Heart left ventricle (tissue), 16 donors: ENCODE measurements around the gene GNB4. TPM values are rescaled to one million over a fixed set of nuclear protein-coding genes. Genes with fewer than 3 reads are reported as not detected.

Source experiments
- ATAC-seq, 4 donors: fragments of 200-7000 bp; cut with Tn5 transposase; one replicate each; pipeline ENCODE4 v1.9.1; 2020 to 2022; ENCODE audit warnings: moderate library complexity in 4 of 4, mild to moderate bottlenecking in 3 of 4, moderate number of reproducible peaks in 1 of 4
- DNase-seq, 5 donors: peaks; one replicate each; pipeline ENCODE4 v3.0.0-alpha.2; 2020
- H3K27ac ChIP-seq, 12 donors: fragments of 200-600 bp; sonication (generic) in 4 of 12; one replicate each; pipeline versions ENCODE4 v1.5.0 to v1.8.0; 2016 to 2022; ENCODE audit warnings: mild to moderate bottlenecking in 2 of 12
- H3K27me3 ChIP-seq, 9 donors: fragments of 200-600 bp; sonication (generic) in 2 of 9; one replicate each; pipeline versions ENCODE4 v1.5.1 to v1.8.0; 2016 to 2022; ENCODE audit warnings: mild to moderate bottlenecking in 3 of 9
- H3K36me3 ChIP-seq, 9 donors: fragments of 200-600 bp; sonication (generic) in 2 of 9; one replicate each; pipeline versions ENCODE4 v1.5.0 to v1.8.0; 2018 to 2022; ENCODE audit warnings: mild to moderate bottlenecking in 2 of 9
- H3K4me1 ChIP-seq, 12 donors: fragments of 200-600 bp; sonication (generic) in 4 of 12; one replicate each; pipeline versions ENCODE4 v1.5.0 to v1.8.0; 2016 to 2022; ENCODE audit warnings: mild to moderate bottlenecking in 3 of 12
- H3K4me3 ChIP-seq, 12 donors: fragments of 200-600 bp; sonication (generic) in 4 of 12; one replicate each; pipeline versions ENCODE4 v1.5.0 to v1.8.0; 2017 to 2022; ENCODE audit warnings: mild to moderate bottlenecking in 9 of 12, moderate library complexity in 4 of 12
- H3K9me3 ChIP-seq, 12 donors: fragments of 200-600 bp; sonication (generic) in 4 of 12; one replicate each; pipeline versions ENCODE4 v1.5.0 to v1.8.0; 2016 to 2022; ENCODE audit warnings: mild to moderate bottlenecking in 1 of 12
- POLR2A ChIP-seq, 2 donors: fragments of 450-650 bp; IDR thresholded peaks; one replicate each; pipeline ENCODE4 v1.6.1; 2017; ENCODE audit warnings: antibody characterized with exemption in 2 of 2, mild to moderate bottlenecking in 2 of 2, moderate library complexity in 2 of 2
- WGBS, 4 donors: extraction: QIAGEN DNeasy Blood & Tissue Kit in 2 of 4; methylation state at CpG; one replicate each; pipeline versions ENCODE4 v1.1.5 to v1.1.7; 2013 to 2018; 5-methylcytosine and 5-hydroxymethylcytosine counted together
- intact Hi-C, 10 donors: fragments of 100-400 bp; cut with DNase I; formaldehyde crosslinking; loops; one replicate each; pipeline versions ENCODE4 v1.11.1 to v1.14.2; 2022
- long read RNA-seq, 3 donors: library from polyadenylated mRNA; unstranded; transcript quantifications; one replicate each; pipeline ENCODE4 v2.0.0, GENCODE V29; 2020 to 2021
- polyA plus RNA-seq, 2 donors: library from polyadenylated mRNA; stranded (reverse); fragments of 200-250 nt; gene quantifications; one replicate each; pipeline ENCODE4 v1.2.3, GENCODE V29; 2013
- total RNA-seq, 9 donors: library from RNA; depleted of rRNA in 2 of 9; stranded (reverse); fragments of >200 nt in 2 of 9; fragmentation: NEBNext Ultra II Directional in 3 of 9; extraction: Animal tissue kit (Norgen Biotek cat#: 25700) in 3 of 9; gene quantifications; one replicate each; pipeline versions ENCODE4 v1.1.0 to v1.2.4, GENCODE V29; 2016 to 2023
- TF ChIP-seq, protein P1 (sequence below), 12 donors: fragments of 200-600 bp; sonication (generic) in 4 of 12; IDR thresholded peaks; one replicate each; pipeline versions ENCODE4 v1.5.0 to v1.8.0; 2018 to 2022; ENCODE audit warnings: antibody characterized with exemption in 12 of 12, mild to moderate bottlenecking in 5 of 12
- donor health status: ischemic (EF 13 %, LVEDD 7.1; RV severe dilation, severe dysfunction).
- donor health status: healthy with polysubstance abuse.
- donor health status: DM: no; HTN: yes; CAD: no.
- donor health status: DM: no; HTN: no; CAD: no.
- donor health status: ischemic (EF 25% LVEDD 6.9; RV normal size, moderate dysfunction).
- donor health status: ischemic (EF 25% LVEDD 5.7; RV mildly dilated, moderate dysfunction).
- donor health status: healthy.
- donor health status: DM: yes; HTN: yes; CAD: no.
- donor health status: ischemic (EF 35%, LVEDD 5.7; RV mildly dilated, moderate dysfunction).
- donor health status: nonischemic (EF 11% LVEDD 7.7; RV severe dilation, severe dysfunction).
- donor health status: DM: yes; HTN: yes; CAD: no.
- donor health status: PGD.
- donor health status: ischemic (EF 29% LVEDD 5.4; RV normal size, mild dysfunction).
- donor health status: nonischemic (EF 23%, LVEDD 6.1; RV moderate dilation, normal function).

Gene GNB4
- total RNA-seq = 10 to 100 TPM in 8 of 9 donors, 1 to 10 TPM in 1; 7.2 to 75.1 (median 12.5) TPM
- polyA plus RNA-seq = 10 to 100 TPM in 1 of 2 donors, 1 to 10 TPM in 1; 6.1 to 15.3 TPM
- long read RNA-seq, donor 1, full-length matches to known transcripts = 4 of 14 reads
- long read RNA-seq, donor 1, partial matches to known transcripts = 4 of 14 reads
- long read RNA-seq, donor 1, other reads (novel, unspliced or antisense) = 6 of 14 reads
- long read RNA-seq, donor 2, full-length matches to known transcripts = 120 of 157 reads
- long read RNA-seq, donor 2, partial matches to known transcripts = 8 of 157 reads
- long read RNA-seq, donor 2, other reads (novel, unspliced or antisense) = 29 of 157 reads
- long read RNA-seq, donor 3, full-length matches to known transcripts = 12 of 17 reads
- long read RNA-seq, donor 3, partial matches to known transcripts = 1 of 17 reads
- long read RNA-seq, donor 3, other reads (novel, unspliced or antisense) = 4 of 17 reads

- Histone ChIP-seq H3K9me3 (no peaks in the 10 kb centered on the region), H3K4me3 (peak within 1 kb of the TSS; percentile 43 to 86 (median 82)), H3K4me1 (peaks cover 7 to 50% (median 30%) of the 10 kb centered on the region in 12 donors), H3K36me3 (no peaks in the 10 kb centered on the region), H3K27ac (peak within 1 kb of the TSS; percentile 82 to 97 (median 94)), H3K27me3 (no peaks in the 10 kb centered on the region)
- DNase-seq (peak; percentile 87 to 91 (median 89)), ATAC-seq (peak; percentile 78 to 96 (median 86))
- peak in 1 of 2 donors; percentile 65 for TF ChIP-seq POLR2A (IDR thresholded peaks at IDR 0.05)
- TF ChIP-seq, protein P1, sequence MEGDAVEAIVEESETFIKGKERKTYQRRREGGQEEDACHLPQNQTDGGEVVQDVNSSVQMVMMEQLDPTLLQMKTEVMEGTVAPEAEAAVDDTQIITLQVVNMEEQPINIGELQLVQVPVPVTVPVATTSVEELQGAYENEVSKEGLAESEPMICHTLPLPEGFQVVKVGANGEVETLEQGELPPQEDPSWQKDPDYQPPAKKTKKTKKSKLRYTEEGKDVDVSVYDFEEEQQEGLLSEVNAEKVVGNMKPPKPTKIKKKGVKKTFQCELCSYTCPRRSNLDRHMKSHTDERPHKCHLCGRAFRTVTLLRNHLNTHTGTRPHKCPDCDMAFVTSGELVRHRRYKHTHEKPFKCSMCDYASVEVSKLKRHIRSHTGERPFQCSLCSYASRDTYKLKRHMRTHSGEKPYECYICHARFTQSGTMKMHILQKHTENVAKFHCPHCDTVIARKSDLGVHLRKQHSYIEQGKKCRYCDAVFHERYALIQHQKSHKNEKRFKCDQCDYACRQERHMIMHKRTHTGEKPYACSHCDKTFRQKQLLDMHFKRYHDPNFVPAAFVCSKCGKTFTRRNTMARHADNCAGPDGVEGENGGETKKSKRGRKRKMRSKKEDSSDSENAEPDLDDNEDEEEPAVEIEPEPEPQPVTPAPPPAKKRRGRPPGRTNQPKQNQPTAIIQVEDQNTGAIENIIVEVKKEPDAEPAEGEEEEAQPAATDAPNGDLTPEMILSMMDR (IDR thresholded peaks at IDR 0.05) = no peak
- intact Hi-C loops = loop anchor here in 3 of 10 donors (2.0 to 10.0 kb wide), 4 partner anchors 73 to 107 kb away; partner anchors contain the start of gene MFN1 (in 1 of the 3)
- WGBS, 4 donors = 4 to 33% (median 15%) methylated on average over 20 to 90 of the region's 90 CpGs
These were observed at the start of gene GNB4 for GRCh38 chr3:179451265-179452175. TSS of gene GNB4 (minus strand) at chr3:179451470. CDS start at chr3:179426200, 25,270 bp downstream.

GRCh38 chr3:179495483-179495882 lies 44.2 kb upstream of the GNB4 start:
- Histone ChIP-seq H3K4me1 (no peaks in the 10 kb centered on the region), H3K27ac (no peak overlapping the region), H3K9me3 (peaks cover 0 to 81% (median 42%) of the 10 kb centered on the region in 12 donors), H3K27me3 (no peaks in the 10 kb centered on the region), H3K36me3 (no peaks in the 10 kb centered on the region), H3K4me3 (no peak overlapping the region)
- intact Hi-C loops = no loop called here
- DNase-seq = no peak
- ATAC-seq = no peak
- TF ChIP-seq POLR2A (IDR thresholded peaks at IDR 0.05) = no peak
- TF ChIP-seq, protein P1 (IDR thresholded peaks at IDR 0.05) = no peak

DNA sequence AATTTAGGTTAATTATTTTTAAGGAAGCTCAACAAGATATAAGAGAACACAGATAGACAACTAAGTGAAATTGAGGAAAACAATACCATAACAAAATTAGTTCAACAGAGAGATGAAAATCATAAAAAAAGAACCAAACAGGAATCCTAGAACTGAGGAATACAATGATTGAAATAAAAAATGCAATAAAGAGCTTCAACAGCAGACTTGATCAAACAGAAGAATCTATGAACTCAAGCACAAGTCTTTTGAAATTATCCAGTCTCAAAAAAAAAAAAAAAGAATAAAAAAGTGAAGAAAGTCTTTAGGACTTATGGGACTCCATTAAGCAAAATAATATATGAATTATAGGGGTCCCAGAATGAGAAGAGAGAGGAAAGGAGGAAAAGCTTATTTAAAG lies 42.0 kb upstream of the GNB4 start:
- no peaks in the 10 kb centered on the region for H3K36me3 ChIP-seq
- TF ChIP-seq POLR2A (IDR thresholded peaks at IDR 0.05) = no peak
- TF ChIP-seq, protein P1 (IDR thresholded peaks at IDR 0.05) = no peak
- H3K4me1 ChIP-seq = no peaks in the 10 kb centered on the region
- H3K9me3 ChIP-seq = peaks cover 0 to 76% (median 42%) of the 10 kb centered on the region in 12 donors
- intact Hi-C loops = no loop called here
- H3K4me3 ChIP-seq = no peak overlapping the region
- no peak for ATAC-seq
- no peaks in the 10 kb centered on the region for H3K27me3 ChIP-seq
- H3K27ac ChIP-seq = no peak overlapping the region
- no peak for DNase-seq

DNA sequence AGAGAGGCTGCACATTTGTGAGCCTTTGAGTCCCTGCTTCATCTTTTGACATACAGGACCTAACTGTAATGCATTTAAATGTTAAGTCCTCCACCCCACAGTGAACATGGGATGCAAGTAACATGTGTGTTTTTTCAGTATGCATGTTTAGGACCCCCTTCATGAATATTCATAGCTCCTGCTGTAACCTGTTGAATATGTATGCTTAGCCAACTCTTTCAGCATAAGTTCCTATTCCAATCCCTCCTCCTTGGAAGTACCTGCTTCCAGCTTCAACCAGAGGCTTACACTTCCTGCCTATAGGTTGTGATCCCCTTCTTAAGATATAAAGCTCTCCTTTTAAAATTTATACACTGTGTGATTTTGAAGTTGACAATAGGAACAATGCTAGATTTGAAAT lies 36.9 kb upstream of the GNB4 start:
- ATAC-seq = no peak
- intact Hi-C loops = no loop called here

More for the DNA sequence above, 36.9 kb upstream of the GNB4 start:
- Histone ChIP-seq H3K4me3 (no peak overlapping the region), H3K9me3 (peaks cover 0 to 32% (median 8%) of the 10 kb centered on the region in 12 donors), H3K27me3 (no peaks in the 10 kb centered on the region), H3K36me3 (no peaks in the 10 kb centered on the region), H3K4me1 (peaks cover 0 to 3% (median 0%) of the 10 kb centered on the region in 12 donors), H3K27ac (no peak overlapping the region)
- no peak for DNase-seq
- no peak for TF ChIP-seq POLR2A (IDR thresholded peaks at IDR 0.05)
- TF ChIP-seq, protein P1 (IDR thresholded peaks at IDR 0.05) = no peak
